Ishikawa (cell line): ENCODE measurements around the gene RSPH3.

ENCODE experiments used
- CEBPB ChIP-seq: IDR thresholded peaks from 2 replicates; pipeline ENCODE4 v1.6.1; 2012
- NFIC ChIP-seq: IDR thresholded peaks from 2 replicates; pipeline ENCODE4 v1.6.1; 2012
- TAF1 ChIP-seq: IDR thresholded peaks from 2 replicates; pipeline ENCODE4 v1.6.1; 2012; ENCODE audit warnings: low read depth, mild to moderate bottlenecking

- TF ChIP-seq CEBPB (no peak), NFIC (no peak), TAF1 (no peak)
These were observed 45.8 kb upstream of the RSPH3 start for GRCh38 chr6:159045801-159046200.
